NCI-H1417 (cell line): Measurements from ENCODE around the gene PTP4A1.
"Not testable (repeated sequence)": the region's sequence is repeated elsewhere in the genome, so short reads cannot be mapped to it uniquely, and the experiment has no call there.

Source experiments
- DNase-seq, 3 experiments: peaks; one replicate each; lab custom pipeline; 2025; lab: John Stamatoyannopoulos, UW

PTP4A1 gene

DNA sequence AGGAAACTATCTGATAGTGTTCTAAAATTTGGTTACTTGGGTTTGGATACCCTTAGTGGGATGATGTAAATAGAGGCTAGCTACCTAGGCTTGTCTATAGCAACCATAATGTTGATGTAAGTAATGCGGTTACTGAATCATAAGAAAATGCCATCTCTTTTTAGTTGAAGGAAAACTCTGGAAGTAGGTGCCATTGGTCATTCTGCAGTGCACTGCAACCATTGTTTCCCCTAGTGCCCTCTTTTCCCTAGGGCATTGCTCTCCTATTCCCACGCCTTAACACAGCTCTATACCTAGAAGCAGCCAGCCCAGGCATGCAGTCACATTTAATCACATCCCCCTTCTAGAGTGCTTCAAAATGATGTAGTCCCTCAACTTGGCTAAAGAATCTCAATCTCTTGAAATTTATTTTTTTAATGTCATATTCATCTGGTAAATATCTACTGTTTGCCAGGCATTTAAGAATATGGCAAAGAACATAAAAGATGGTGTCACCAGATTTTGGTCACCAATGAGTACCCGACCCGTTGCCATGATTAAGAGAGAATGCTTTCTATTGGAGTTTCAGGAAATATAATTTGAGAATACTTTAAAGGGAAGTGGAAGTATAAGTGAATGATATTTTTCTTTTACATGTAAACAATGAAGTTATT is 10.4 kb downstream of the PTP4A1 start:
- no peak for DNase-seq

DNA sequence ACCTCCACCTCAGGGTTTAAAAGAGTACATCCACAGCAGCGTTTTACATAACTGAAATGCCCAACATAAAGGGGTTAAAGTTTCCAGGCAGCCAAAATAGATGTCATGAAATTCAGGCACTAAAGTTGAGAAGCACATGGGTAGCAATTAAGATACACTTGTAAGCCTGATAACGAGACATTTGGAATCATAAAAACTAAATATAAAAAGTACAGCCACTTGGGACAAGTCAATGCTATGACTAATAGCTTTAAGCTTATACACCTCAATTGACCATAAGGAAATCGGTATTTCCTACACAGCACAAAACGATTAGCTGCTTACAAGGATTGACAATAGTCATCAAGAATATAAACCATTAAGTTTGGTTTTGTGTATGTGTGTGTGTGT is 11.8 kb downstream of the PTP4A1 start:
- DNase-seq: no peak

DNA sequence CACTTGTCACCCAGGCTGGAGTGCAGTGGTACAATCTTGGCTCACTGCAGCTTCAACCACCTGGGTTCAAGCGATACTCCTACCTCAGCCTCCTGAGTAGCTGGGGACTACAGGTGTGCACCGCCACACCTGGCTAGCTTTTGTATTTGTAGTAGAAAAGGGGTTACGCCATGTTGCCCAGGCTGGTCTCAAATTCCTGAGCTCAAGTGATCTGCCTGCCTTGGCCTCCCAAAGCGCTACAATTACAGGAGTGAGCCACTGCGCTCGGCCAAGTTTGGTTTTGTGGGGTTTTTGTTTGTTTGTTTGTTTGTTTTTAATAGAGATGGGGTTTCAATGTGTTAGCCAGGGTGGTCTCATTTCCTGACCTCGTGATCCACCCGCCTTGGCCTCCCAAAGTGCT is 12.3 kb downstream of the PTP4A1 start:
- DNase-seq: no peak

DNA sequence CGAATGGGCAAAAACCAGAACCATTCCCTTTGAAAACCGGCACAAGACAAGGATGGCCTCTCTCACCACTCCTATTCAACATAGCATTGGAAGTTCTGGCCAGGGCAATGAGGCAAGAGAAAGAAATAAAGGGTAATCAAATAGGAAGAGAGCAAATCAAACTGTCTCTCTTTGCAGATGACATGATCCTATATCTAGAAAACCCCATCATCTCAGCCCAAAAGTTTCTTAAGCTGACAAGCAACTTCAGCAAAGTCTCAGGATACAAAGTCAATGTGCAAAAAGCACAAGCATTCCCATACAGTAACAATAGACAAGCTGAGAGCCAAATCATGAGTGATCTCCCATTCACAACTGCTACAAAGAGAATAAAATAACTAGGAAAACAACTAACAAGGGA is 13.4 kb downstream of the PTP4A1 start:
- DNase-seq: not testable (repeated sequence)

DNA sequence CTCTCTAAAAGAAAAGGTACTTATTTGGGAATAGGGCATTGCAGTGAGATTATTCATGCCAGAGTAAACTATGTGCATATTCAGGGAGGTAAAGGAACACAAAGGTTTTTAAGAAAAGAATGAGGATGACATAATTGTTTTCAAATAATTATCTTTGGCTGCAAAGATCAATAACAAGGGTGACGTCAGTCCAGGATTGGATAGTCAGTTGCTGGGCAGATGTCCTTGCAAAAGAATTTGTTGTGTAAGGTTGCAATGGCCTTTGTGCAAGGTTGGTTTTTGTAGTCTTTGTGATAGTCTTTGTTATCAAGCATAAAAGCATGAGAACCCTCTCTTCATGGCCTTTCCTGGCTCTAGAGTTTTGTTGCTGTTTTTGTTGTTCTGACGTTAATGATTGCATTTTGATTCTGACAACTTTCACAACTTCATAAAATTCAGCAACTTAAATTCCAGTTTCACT is 17.7 kb downstream of the PTP4A1 start:
- no peak for DNase-seq

DNA sequence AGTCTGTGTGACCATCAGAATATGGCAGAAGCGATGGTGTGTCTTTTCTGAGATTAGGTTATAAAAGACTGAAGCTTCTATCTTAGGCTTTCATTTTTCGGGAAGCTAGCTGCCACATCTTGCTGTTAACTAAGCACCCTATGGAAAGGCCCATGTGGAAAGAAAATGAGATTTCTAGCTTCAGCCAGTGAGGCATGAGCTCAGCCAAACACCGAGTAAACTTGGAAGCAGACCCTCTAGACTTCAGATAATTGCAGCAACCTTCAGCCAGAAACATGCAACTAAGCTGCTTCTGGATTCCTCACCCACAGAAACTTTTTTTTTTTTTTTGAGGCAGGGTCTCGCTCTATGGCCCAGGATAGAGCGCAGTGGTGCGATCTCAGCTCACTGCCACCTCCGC is 20.6 kb downstream of the PTP4A1 start:
- DNase-seq: no peak

DNA sequence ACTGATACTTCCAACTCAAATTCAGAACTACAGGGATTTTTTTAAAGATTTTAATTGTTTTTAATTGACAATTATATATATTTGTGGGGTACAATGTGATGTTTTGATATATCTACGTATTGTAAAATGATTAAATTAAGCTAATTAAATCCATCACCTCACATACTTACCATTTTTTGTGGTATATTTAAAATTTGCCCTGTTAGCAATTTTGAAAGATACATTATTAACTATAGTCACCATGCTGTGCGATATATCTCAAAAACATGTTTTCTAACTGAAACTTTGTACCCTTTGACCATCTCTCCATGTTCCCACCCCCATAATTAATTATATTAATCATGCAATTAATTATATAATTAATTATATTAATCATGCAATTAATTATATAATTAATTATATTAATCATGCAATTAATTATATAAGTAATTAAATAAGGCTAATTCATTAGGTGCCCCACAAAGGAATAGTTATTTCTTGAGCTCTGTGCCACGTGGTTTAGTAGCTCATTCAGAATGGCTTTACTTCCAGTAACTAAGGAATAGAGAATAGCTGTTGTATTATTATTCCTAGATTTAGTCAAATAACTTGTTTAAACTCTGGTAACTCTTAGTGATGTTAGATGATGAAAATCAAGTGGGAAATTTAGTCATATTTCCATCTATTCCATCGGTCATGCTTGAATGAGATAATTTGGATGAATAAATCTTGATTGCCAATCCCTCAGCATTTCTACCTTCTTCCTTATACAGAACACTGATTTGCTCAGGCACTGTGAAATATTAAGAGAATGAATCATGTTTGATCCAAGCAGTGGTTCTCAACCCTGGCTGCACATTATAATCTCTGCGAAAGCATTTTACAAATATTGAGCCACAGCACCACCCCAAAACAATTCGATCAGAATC is 25.1 kb downstream of the PTP4A1 start:
- DNase-seq: no peak

DNA sequence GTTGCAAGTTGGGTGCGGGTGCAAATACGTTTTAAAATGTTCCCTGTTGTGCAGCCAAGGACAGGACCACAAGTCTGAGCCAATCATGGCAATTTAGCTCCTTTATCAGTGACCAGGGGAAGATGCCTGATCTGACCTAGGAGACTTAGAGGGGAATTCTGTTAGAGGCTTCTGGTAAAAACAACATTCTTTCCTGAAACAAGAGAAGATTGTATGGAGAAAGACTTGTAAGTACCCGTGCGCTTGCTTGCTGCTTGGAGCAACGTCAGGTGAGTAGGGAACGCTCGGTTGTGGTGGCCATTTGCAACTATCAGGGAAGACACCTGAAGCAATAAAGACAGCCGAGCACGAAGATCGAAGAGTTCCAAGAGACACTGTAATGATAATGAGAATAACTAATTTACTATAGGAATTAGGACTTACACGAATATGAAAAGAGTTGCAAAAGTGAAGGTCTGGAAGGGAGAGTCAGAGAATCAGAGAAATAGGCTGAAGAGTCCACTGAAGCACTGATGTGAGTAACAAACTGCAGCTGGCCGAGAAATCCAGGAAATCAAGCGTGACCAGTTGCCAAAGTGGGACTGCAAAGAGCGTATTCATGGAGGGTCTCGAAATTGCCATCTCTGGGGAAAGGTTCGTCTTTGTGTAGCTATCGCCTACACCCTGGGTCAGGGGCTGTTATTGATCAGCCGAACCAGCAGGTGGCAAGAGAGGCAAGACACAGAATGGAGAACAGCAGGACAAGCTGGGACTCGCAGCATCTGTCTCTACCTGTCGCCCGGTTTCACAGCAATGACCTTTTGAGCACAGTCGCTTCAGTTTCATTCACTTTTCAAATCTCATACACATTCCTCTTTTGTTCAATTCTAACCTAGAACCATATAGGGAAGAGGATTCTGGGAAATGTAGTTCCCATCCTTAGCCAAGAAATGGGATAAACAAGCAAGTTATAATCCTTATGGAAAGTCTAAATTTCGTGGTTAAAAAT is 26.1 kb downstream of the PTP4A1 start:
- peak; percentile 78 to 92 (median 79) for DNase-seq

DNA sequence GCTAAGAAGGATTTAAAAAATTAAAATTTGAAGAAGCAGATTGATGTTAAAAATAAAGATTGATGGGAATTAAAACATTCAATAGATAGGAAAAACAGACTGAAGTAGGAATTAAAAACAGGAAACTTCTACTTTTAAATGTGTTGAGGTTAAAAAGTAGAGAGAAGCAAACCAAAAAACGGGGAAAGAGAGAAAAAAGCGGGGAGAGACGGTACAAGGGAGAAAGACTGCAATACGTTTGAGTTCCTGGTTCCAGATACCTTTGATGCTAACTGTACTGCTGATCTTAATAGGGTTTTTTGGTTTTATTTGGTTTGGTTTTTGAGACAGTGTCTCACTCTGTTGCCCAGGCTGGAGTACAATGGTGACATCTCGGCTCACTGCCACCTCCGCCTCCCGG is 27.0 kb downstream of the PTP4A1 start:
- no peak for DNase-seq

DNA sequence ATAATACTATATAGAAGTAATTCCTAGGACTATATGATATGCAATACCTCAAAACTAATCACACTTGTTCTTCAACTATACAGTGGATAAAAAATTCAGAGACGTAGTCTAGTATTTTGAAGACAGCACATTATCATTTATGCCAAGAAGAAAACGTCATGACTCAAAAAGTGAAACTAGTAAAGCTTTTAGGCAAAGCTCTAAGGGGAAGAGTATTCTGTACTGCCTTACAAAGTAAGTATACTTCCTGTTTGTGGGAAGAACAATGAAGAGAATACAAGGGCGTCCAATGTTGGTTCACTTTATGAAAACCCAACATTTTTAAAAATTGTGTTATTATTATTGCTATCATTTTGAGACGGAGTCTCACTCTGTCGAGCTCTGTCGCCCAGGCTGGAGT is 27.9 kb downstream of the PTP4A1 start:
- no peak for DNase-seq

DNA sequence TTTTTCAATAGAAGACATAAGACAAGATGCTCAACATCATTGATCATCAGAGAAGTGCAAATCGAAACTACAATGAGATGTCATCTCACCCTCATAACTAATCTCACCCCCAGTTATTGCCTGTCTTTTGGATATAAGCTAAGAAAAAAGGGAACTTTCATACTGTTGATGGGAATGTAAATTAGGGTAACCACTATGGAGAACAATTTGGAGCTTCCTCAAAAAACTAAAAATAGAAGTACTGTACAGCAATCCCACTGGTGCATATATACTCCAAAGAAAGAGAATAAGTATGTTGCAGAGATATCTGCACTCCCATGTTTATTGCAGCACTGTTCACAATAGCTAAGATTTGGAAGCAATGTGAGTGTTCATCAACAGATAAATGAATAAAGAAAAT is 37.0 kb downstream of the PTP4A1 start:
- DNase-seq: no peak

DNA sequence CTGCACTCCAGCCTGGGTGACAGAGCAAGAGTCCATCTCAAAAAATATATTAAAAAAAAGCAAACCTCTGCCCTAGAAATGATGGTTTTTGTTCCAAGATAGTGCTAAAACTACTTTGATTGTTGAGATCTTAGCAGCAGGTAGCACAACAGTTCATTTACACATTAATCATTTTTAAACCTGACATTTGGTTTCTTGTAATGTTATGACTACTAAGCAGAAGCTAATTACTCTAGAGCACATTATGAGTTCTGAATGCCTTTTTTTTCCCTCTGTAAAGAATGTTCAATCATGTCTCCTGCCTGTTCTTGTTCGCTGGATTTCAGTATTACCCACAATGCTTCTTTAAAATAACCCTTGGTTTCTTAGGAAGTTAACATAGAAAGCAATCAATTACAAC is 38.7 kb downstream of the PTP4A1 start:
- no peak for DNase-seq

DNA sequence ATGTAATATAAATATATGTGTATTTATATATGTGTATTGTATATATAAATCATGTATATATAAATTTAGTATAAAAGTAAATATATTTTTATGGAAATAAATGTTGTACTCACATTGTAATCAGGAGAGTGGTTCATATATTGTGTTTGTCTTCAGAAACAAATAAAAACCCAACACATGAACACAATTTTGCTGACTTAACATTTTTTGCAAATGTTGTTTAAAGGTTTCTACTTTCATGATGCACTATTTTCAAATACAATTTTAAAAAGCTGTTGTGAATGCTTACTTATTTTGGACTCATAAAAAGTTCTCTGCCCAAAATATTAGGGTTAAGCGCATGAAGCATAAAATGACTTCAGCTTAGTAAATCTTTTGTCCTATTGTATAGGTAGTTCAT is 39.3 kb downstream of the PTP4A1 start:
- no peak for DNase-seq

DNA sequence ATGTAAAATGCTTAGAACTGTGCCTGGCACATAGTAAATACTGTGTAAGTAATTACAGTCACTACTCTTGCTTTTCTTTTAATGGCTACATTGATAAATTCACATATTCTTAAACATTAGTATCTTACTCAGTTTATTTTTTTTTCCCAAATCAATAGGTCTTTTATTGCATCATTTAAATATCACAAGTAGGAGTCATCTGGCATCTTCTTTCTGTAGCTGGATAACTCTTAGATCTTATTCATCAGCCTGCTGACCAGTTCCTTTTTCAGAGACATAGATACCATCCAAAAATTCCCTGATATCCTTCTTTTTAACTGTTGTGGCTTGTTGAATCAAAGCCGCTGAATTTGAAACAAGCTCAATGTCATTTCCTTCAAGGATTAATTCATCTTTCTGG is 43.3 kb downstream of the PTP4A1 start:
- no peak for DNase-seq
